ENCODE results near the gene LSM4. TPM values are rescaled to one million over a fixed set of nuclear protein-coding genes. Genes with fewer than 3 reads are reported as not detected.
A peak's percentile ranks its signal among the peaks of the same experiment; 100 is the strongest.

The LSM4 gene
- total and polyA plus RNA-seq, 2 of the 13 experiments (the other 11 are each of a cell fraction or from before 2014, with no cell fraction given): 65.8 to 166 TPM

GRCh38 chr19:18306209-18306887, 16.5 kb downstream of the LSM4 start:
- Histone ChIP-seq H3K9me3 (ENCODE audit: low read length) (no peaks in the 10 kb centered on the region), H4K20me1 (ENCODE audit: insufficient read depth, low read length) (no peaks in the 10 kb centered on the region), H3K9ac (ENCODE audit: insufficient read depth, low read depth, low read length) (no peak overlapping the region), H2AFZ (ENCODE audit: low read length) (no peak overlapping the region), H3K79me2 (ENCODE audit: insufficient read depth, low read length) (no peaks in the 10 kb centered on the region), H3K4me1 (ENCODE audit: insufficient read depth, low read length) (peaks cover 61% of the 10 kb centered on the region), H3K36me3 (replicated peaks in 1 of 2; ENCODE audit: control insufficient read depth in 1 of 2, insufficient read depth in 2 of 2, low read length in 2 of 2) (peaks cover 5 to 16% of the 10 kb centered on the region in 2 experiments; a peak in 3 of 5 replicates), H3K27me3 (ENCODE audit: control insufficient read depth in 1 of 2, insufficient read depth in 2 of 2, low read length in 2 of 2) (no peaks in the 10 kb centered on the region), H3K4me2 (ENCODE audit: low read depth, low read length) (no peak overlapping the region), H3K4me3 (replicated peaks in 1 of 3; ENCODE audit: insufficient read depth in 1 of 3, low read depth in 2 of 3, low read length in 3 of 3) (no peak overlapping the region), H3K27ac (ENCODE audit: extremely low read length, insufficient read depth, low read length) (peak overlapping the region; percentile 23)
- DNase-seq (ENCODE audit: low spot score) (no peak), ATAC-seq (no peak), FAIRE-seq (no peak)
- BruUV-seq (replicated peaks): no TSS peak
- WGBS (ENCODE audit: low lambda C conversion rate): 94% methylated on average over 22 of the region's 26 CpGs
- POLR2A ChIA-PET: interaction anchor here (2.1 kb wide), 1 partner anchor 31 kb away, joined by 22 read pairs; the partner anchor contains the start of gene IQCN
- in situ Hi-C loops (cut with HindIII; ENCODE audit: extremely low pct_ligation_motif_present, low pct_unique_long_range_greater_than_20kb): no loop called here
- CTCF ChIA-PET (ENCODE audit: low intra/inter-chr PET ratio, low total read pairs): no interaction called here
- intact Hi-C loops (cut with micrococcal nuclease; ENCODE audit: unreplicated experiment): no loop called here
- TF ChIP-seq ZNF180 (CRISPR knock-in tag; IDR thresholded peaks at IDR 0.05; ENCODE audit: borderline replicate concordance, low read depth) (no peak), RBM22 (optimal IDR thresholded peaks at IDR 0.05; ENCODE audit: low read length) (peak; percentile 26), SNAI1 (CRISPR knock-in tag; IDR thresholded peaks at IDR 0.05; ENCODE audit: borderline replicate concordance) (no peak), CENPT (CRISPR knock-in tag; IDR thresholded peaks at IDR 0.05; ENCODE audit: low read depth) (no peak), NR3C1 (CRISPR knock-in tag; IDR thresholded peaks at IDR 0.05) (no peak), MXD4 (CRISPR knock-in tag; IDR thresholded peaks at IDR 0.05) (no peak), ZNF572 (CRISPR knock-in tag; IDR thresholded peaks at IDR 0.05) (no peak), NFRKB (IDR thresholded peaks at IDR 0.05) (no peak), ZSCAN21 (CRISPR knock-in tag; IDR thresholded peaks at IDR 0.05; ENCODE audit: borderline replicate concordance) (no peak), AHR (CRISPR knock-in tag; IDR thresholded peaks at IDR 0.05) (no peak), ZKSCAN1 (IDR thresholded peaks at IDR 0.05; ENCODE audit: low read length) (no peak), ZBTB38 (CRISPR knock-in tag; IDR thresholded peaks at IDR 0.05) (peak; percentile 25; the same call in 1 of the 2 replicates), NR2F2 (IDR thresholded peaks at IDR 0.05; ENCODE audit: borderline replicate concordance, low read depth) (no peak), HNF4A (CRISPR knock-in tag; IDR thresholded peaks at IDR 0.05) (no peak), ZNF784 (CRISPR knock-in tag; IDR thresholded peaks at IDR 0.05; ENCODE audit: borderline replicate concordance) (no peak), ZNF12 (CRISPR knock-in tag; IDR thresholded peaks at IDR 0.05) (no peak), MAFK (conservative IDR thresholded peaks at IDR 0.05 in 1 of 2, IDR thresholded peaks at IDR 0.05 in 1 of 2; ENCODE audit: low read length in 2 of 2) (peak; percentile 43 to 60; a peak in 3 of 4 replicates), AGO2 (optimal IDR thresholded peaks at IDR 0.05; ENCODE audit: low read depth, low read length) (peak; percentile 23)
- TF ChIP-seq, protein P1, sequence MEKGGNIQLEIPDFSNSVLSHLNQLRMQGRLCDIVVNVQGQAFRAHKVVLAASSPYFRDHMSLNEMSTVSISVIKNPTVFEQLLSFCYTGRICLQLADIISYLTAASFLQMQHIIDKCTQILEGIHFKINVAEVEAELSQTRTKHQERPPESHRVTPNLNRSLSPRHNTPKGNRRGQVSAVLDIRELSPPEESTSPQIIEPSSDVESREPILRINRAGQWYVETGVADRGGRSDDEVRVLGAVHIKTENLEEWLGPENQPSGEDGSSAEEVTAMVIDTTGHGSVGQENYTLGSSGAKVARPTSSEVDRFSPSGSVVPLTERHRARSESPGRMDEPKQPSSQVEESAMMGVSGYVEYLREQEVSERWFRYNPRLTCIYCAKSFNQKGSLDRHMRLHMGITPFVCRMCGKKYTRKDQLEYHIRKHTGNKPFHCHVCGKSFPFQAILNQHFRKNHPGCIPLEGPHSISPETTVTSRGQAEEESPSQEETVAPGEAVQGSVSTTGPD (CRISPR knock-in tag; IDR thresholded peaks at IDR 0.05): no peak
- TF ChIP-seq, protein P2, sequence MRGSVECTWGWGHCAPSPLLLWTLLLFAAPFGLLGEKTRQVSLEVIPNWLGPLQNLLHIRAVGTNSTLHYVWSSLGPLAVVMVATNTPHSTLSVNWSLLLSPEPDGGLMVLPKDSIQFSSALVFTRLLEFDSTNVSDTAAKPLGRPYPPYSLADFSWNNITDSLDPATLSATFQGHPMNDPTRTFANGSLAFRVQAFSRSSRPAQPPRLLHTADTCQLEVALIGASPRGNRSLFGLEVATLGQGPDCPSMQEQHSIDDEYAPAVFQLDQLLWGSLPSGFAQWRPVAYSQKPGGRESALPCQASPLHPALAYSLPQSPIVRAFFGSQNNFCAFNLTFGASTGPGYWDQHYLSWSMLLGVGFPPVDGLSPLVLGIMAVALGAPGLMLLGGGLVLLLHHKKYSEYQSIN (CRISPR knock-in tag; IDR thresholded peaks at IDR 0.05; ENCODE audit: borderline replicate concordance): no peak
- TF ChIP-seq, protein P3, sequence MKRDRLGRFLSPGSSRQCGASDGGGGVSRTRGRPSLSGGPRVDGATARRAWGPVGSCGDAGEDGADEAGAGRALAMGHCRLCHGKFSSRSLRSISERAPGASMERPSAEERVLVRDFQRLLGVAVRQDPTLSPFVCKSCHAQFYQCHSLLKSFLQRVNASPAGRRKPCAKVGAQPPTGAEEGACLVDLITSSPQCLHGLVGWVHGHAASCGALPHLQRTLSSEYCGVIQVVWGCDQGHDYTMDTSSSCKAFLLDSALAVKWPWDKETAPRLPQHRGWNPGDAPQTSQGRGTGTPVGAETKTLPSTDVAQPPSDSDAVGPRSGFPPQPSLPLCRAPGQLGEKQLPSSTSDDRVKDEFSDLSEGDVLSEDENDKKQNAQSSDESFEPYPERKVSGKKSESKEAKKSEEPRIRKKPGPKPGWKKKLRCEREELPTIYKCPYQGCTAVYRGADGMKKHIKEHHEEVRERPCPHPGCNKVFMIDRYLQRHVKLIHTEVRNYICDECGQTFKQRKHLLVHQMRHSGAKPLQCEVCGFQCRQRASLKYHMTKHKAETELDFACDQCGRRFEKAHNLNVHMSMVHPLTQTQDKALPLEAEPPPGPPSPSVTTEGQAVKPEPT (CRISPR knock-in tag; IDR thresholded peaks at IDR 0.05; ENCODE audit: low read depth): no peak
